BJ (cell line): ENCODE measurements around the gene UBN2. TPM values are rescaled to one million over a fixed set of nuclear protein-coding genes. Genes with fewer than 3 reads are reported as not detected.
"Not testable (repeated sequence)": the region's sequence is repeated elsewhere in the genome, so short reads cannot be mapped to it uniquely, and the experiment has no call there.

Experiments used
- CTCF ChIA-PET: fragments of 350-600 bp; formaldehyde crosslinking; extraction: SDS; loops from one replicate; lab custom pipeline; 2021; ENCODE audit warnings: antibody characterized with exemption, inconsistent platforms; lab: Yijun Ruan, JAX
- POLR2A ChIA-PET: fragments of 300-600 bp; sonication (Branson Sonifier 250); formaldehyde crosslinking; extraction: SDS; loops from one replicate; lab custom pipeline; 2021; ENCODE audit warnings: antibody characterized with exemption; lab: Charles Lee
- DNase-seq: peaks from one replicate; pipeline ENCODE4 v3.0.0-alpha.2; 2011; ENCODE audit warnings: low read depth
- H3K27me3 ChIP-seq: 2 replicates; pipeline ENCODE4 v1.6.0; 2011; ENCODE audit warnings: low read length; ENCODE audit not compliant: control insufficient read depth, insufficient read depth
- H3K36me3 ChIP-seq: 2 replicates; pipeline ENCODE4 v1.5.1; 2011; ENCODE audit warnings: low read length; ENCODE audit not compliant: control insufficient read depth, insufficient read depth
- H3K4me3 ChIP-seq: 2 replicates; pipeline ENCODE4 v1.5.1; 2011; ENCODE audit warnings: low read depth, mild to moderate bottlenecking, control low read depth, low read length
- CTCF ChIP-seq: IDR thresholded peaks from 2 replicates; pipeline ENCODE4 v1.5.1; 2011; ENCODE audit warnings: low read depth, mild to moderate bottlenecking, control low read depth, inconsistent platforms, low read length, moderate library complexity; ENCODE audit not compliant: insufficient read depth
- polyA plus RNA-seq: library from polyadenylated mRNA; depleted of rRNA; stranded (reverse); fragments of >200 nt; gene quantifications from 2 replicates; pipeline ENCODE4 v1.2.3, GENCODE V29; 2011

Gene UBN2
- polyA plus RNA-seq, 1 experiment = 1.8 TPM

- Histone ChIP-seq H3K36me3 (no peaks in the 10 kb centered on the region), H3K27me3 (no peaks in the 10 kb centered on the region), H3K4me3 (no peak overlapping the region)
- TF ChIP-seq CTCF = peak; percentile 46
- no peak for DNase-seq
- ChIA-PET CTCF (interaction anchor here (1.2 kb wide), 1 partner anchor 12 kb away, joined by 3 read pairs; no protein-coding TSS in a partner anchor), POLR2A (no interaction called here)
Measured at GRCh38 chr7:139321071-139321745, 90.2 kb downstream of the UBN2 start.

GRCh38 chr7:139324709-139325108 lies 93.7 kb downstream of the UBN2 start:
- POLR2A ChIA-PET, CTCF ChIA-PET, H3K4me3 ChIP-seq, H3K36me3 ChIP-seq, DNase-seq, H3K27me3 ChIP-seq: not testable (repeated sequence)

GRCh38 chr7:139328375-139328774 lies 97.3 kb downstream of the UBN2 start:
- peak; percentile 38 for DNase-seq
- ChIA-PET POLR2A (no interaction called here), CTCF (interaction anchor here (1.4 kb wide), 2 partner anchors 11 to 12 kb away, joined by 4 to 6 read pairs; no protein-coding TSS in a partner anchor)
- H3K4me3 ChIP-seq = no peak overlapping the region
- no peaks in the 10 kb centered on the region for H3K27me3 ChIP-seq
- H3K36me3 ChIP-seq = no peaks in the 10 kb centered on the region
- no peak for TF ChIP-seq CTCF

- CTCF ChIA-PET = interaction anchor here (1.4 kb wide), 1 partner anchor 10 kb away, joined by 4 read pairs; no protein-coding TSS in a partner anchor
Measured at GRCh38 chr7:139329119-139329518, 98.1 kb downstream of the UBN2 start.

GRCh38 chr7:139330333-139331030 lies 99.4 kb downstream of the UBN2 start:
- TF ChIP-seq CTCF = no peak
- no peak for DNase-seq
- ChIA-PET POLR2A (no interaction called here), CTCF (interaction anchor here (1.5 kb wide), 1 partner anchor 9 kb away, joined by 4 read pairs; no protein-coding TSS in a partner anchor)
- Histone ChIP-seq H3K4me3 (no peak overlapping the region), H3K36me3 (no peaks in the 10 kb centered on the region), H3K27me3 (no peaks in the 10 kb centered on the region)

More at GRCh38 chr7:139329119-139329518, 98.1 kb downstream of the UBN2 start:
- Histone ChIP-seq H3K27me3 (no peaks in the 10 kb centered on the region), H3K36me3 (no peaks in the 10 kb centered on the region), H3K4me3 (no peak overlapping the region)
- no peak for TF ChIP-seq CTCF
- POLR2A ChIA-PET = no interaction called here
- no peak for DNase-seq
